Measurements from ENCODE around the gene HRG. TPM values are rescaled to one million over a fixed set of nuclear protein-coding genes. Genes with fewer than 3 reads are reported as not detected.
A peak's percentile ranks its signal among the peaks of the same experiment; 100 is the strongest.
"Not testable (repeated sequence)": the region's sequence is repeated elsewhere in the genome, so short reads cannot be mapped to it uniquely, and the experiment has no call there.

Gene HRG
- polyA plus RNA-seq, 5 donors: 0.09 to 1.1 (median 0.11) TPM; not detected in 1

GRCh38 chr3:186680869-186681268 lies 15.1 kb downstream of the HRG start:
- no peak for DNase-seq

GRCh38 chr3:186682812-186683211 lies 17.0 kb downstream of the HRG start:
- no peak for DNase-seq

DNA sequence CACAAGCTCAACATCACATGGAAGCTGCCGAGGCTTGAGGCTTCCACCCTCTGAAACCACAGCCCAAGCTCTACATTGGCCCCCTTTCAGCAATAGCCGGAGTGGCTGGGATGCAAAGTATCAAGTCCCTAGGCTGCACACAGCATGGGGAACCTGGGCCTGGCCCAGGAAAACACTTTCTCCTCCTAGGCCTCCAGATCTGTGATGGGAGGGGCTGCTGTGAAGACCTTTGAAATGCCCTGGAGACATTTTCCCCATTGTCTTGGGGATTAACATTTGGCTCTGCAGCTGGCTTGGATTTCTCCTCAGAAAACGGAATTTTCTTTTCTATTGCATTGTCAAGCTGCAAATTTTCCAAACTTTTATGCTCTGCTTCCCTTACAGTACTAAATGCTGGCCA lies 18.2 kb downstream of the HRG start:
- no peak for DNase-seq

DNA sequence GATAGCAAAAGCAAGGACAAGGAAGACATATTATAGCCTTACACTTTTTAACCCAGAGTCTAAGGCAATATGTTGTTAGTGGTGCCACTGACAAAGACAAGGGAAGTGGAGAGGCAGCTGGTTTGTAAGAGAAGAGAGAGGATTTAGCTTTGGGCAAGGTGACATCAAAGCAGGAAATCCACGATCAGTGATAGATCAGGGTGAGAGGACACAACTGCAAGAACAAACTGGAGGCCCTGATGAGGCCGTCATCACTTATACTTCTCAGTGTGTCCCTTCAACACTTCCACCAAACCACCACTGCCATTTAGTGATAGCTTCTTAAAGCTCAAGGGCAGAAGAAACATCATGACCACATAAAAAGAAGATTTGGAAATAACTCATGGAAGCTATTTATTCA lies 20.7 kb downstream of the HRG start:
- not testable (repeated sequence) for DNase-seq

DNA sequence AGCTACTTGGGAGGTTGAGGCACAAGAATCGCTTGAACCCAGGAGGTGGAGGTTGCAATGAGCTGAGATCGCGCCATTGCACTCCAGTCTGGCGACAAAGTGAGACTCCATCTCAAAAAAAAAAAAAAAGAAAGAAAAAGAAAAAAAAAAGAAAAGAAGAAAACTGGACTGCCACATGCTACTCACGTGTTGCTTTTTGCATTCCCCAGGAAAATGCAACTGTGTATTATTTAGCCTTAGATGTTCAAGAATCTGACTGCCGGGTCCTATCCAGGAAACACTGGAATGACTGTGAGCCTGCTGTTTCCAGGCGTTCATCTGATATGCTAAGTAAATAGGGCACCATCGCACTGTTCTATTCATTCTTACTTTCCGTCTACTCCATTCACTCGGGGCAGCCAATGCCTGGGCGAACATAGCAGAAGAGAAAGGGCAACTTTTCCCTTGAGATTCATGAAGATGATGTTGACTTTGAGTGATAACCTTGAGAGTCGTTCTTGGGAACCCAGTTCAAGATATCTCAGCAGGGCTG lies 21.4 kb downstream of the HRG start:
- DNase-seq: no peak

DNA sequence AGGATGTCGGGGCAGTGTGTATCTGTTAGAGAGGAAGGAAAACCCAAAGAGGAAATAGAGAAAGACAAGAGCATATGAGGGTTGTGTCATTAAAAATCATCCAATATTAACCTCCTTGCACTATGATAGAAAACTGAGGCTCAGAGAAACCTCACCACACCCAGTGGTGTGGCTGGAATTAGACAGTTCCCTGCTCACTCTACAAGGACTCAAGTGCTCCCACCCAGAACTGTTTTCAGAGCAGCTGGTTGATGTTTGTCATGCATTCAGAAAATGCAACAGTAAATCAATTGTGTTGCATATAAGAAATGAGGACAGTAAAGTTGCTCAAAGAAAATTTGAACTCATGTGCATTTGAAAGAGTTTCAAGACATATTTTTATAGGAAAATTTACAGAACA lies 24.5 kb downstream of the HRG start:
- not testable (repeated sequence) for DNase-seq

- DNase-seq: no peak
These were observed 25.9 kb downstream of the HRG start for GRCh38 chr3:186691676-186692075.

GRCh38 chr3:186693843-186694242 lies 28.0 kb downstream of the HRG start:
- no peak for DNase-seq

- no peak for DNase-seq
These were observed 28.6 kb downstream of the HRG start for GRCh38 chr3:186694288-186695032.

GRCh38 chr3:186696522-186696921 lies 30.7 kb downstream of the HRG start:
- no peak for DNase-seq

- DNase-seq: no peak
These were observed 31.7 kb downstream of the HRG start for GRCh38 chr3:186697510-186697909.

GRCh38 chr3:186700267-186700666 lies 34.5 kb downstream of the HRG start:
- no peak for DNase-seq

DNA sequence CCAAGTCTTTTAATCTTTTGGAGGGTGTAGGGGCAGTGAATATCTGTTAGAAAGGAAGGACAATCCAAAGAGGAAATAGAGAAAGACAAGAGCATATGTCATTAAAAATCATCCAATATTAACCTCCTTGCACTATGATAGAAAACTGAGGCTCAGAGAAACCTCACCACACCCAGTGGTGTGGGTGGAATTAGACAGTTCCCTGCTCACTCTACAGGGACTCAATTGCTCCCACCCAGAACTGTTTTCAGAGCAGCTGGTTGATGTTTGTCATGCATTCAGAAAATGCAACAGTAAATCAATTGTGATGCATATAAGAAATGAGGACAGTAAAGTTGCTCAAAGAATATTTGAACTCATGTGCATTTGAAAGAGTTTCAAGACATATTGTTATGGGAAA lies 36.6 kb downstream of the HRG start:
- not testable (repeated sequence) for DNase-seq

GRCh38 chr3:186705882-186706780 lies 40.3 kb downstream of the HRG start:
- no peak for DNase-seq

DNA sequence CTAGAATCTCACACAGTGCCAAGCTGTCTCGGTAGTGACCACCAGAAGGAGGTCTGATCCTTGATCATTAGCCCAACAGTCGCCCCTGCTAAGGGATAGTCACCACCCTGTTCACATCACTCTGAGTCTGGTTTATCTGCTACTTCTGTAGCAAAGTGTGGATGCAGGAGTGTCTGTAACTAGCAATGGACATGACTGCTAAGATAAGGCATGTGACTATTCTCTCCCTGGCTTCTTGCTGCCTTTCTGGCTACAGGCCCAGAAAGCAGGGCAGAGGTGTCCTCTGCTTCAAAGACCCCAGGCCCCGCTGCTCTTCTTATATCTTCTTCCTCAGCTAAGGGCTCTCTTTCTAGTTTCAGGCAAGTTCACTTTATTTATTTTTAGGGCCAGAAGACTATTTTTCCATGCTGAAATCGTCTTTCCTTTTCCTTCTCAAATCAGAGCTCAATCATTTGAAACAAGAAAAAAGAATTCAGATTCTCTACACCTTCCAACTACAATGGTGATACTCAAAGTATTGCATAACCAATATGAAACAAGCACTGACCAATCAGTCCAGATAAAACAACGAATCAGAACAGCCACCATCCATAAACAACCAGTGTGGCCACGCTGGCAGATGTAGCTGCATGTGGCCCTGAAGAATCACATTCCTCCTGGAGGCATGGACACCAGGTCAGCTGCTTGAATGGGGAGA lies 43.3 kb downstream of the HRG start:
- no peak for DNase-seq

GRCh38 chr3:186710694-186711093 lies 44.9 kb downstream of the HRG start:
- DNase-seq: not testable (repeated sequence)

DNA sequence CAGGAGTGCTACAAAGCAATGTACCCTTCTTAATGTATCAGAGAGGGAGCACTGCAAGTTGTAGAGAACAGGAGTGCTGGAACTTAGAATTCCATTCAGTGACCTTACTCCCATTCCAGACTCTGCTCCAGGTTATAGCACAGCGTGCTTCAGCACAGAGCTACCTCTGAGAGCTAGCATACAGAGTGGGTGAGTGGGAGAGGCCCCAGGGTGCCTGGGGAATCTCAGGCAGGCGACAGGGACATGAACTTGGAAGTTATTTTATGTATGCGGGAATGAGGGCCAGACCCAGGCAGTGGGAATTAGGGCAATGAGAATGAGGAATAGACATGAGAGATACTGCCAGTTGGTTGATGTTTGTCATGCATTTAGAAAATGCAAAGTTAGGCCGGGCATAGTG lies 47.7 kb downstream of the HRG start:
- no peak for DNase-seq

GRCh38 chr3:186717039-186717457 lies 51.2 kb downstream of the HRG start, which contains the start of gene KNG1:
Gene KNG1 (plus strand): TSS chr3:186717359. CDS start chr3:186717543, 184 bp downstream.
- DNase-seq: no peak

DNA sequence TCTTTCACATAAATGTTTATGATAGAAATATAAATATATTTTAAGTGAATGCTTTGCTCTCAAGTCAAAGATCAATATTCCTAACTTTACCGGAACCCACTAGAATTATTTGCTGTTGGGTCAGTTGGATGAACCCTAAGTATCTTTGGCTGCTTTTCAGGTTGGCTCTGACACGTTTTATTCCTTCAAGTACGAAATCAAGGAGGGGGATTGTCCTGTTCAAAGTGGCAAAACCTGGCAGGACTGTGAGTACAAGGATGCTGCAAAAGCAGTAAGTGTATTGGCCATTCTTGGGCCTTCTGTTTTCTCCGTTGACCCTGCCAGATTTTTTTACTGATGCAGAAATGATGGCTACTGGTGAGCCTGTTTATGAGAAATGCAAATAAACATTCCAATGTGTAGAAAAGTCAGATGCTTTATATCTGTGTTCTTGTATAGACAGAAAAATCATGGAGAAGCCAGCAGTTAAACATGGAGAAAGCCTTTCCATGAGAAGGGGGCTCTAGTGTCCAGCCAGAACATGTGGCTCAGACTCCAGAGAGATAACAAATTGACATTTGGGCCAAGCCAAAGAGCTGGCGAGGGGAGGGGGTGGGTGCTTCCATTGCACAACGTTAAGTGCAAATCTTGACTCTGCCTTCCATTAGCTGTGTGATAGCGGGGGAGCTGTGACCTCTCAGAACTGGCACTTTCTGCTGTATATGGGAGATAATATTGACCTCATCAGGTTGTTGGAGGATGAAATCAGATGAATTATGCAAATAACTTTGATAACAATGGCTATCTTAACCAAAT lies 54.3 kb downstream of the HRG start:
- DNase-seq: peak; percentile 15 to 17

DNA sequence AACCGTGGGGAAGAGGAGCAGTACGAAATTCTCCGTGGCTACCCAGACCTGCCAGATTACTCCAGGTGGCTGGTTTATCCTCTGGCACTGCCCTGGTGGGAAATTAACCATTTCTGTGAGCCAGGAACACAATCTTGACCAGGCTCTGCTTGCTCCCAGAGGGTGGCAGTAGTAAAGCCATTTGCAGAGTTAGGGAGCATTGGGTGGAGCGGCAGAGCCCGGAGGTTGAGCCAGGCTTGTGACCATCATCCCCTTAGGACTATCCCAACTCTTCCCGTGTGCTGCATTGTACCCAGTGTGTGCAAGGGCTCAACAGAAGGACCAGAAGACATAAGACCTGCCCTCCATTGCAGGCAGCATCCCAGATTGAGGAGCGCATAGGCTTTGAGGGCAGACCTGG lies 56.6 kb downstream of the HRG start:
- no peak for DNase-seq

DNA sequence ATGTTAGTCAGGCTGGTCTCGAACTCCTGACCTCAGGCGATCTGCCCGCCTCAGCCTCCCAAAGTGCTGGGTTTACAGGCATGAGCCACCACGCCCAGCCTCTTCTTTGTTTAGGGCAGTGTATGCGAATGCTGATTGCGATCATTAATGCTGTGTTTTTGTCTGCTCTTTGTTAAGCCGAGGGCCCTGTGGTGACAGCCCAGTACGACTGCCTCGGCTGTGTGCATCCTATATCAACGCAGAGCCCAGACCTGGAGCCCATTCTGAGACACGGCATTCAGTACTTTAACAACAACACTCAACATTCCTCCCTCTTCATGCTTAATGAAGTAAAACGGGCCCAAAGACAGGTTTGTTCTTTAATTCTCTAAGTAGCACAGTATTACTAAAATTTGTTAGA lies 59.1 kb downstream of the HRG start:
- DNase-seq: no peak

Measured in right lung (tissue), 5 donors.